ENCODE measurements around the gene PEX3.
"Not testable (repeated sequence)": the region's sequence is repeated elsewhere in the genome, so short reads cannot be mapped to it uniquely, and the experiment has no call there.

PEX3 gene

DNA sequence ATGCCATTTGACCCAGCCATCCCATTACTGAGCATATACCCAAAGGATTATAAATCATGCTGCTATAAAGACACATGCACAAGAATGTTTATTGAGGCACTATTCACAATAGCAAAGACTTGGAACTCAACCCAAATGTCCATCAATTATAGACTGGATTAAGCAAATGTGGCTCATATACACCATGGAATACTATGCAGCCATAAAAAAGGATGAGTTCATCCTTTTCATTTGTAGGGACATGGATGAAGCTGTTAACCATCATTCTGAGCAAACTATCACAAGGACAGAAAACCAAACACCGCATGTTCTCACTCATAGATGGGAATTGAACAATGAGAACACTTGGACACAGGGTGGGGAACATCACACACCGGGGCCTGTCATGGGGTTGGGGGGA lies 2.7 kb upstream of the PEX3 start:
- not testable (repeated sequence) for DNase-seq (ENCODE audit: low spot score)

DNA sequence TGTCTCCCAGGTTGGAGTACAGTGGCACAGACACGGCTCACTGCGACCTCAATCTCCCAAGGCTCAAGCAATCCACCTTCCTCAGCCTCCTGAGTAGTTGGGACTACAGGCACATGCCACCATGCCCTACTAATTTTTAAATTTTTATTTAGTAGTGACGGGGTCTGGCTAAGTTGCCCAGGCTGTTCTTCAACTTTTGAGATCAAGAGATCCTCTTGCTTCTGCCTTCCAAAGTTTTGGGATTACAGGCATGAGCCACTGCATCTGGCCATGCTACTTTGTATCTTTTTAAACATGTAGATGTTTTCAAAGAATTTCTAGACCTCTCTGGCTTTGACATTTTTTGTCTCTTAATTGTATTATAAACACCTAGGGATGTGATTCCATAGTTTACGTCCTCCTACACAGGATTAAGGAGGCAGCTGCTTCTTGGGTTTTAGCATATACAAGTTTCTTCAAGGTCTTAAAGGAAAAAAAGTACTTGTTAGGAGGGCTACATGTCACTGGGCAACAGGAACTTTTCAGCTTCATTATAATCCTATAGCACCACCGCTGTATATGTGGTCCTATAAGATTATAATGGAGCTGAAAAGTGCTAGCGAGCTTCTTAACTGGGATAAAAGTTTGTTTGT lies 1.4 kb upstream of the PEX3 start:
- DNase-seq (ENCODE audit: low spot score) = no peak

DNA sequence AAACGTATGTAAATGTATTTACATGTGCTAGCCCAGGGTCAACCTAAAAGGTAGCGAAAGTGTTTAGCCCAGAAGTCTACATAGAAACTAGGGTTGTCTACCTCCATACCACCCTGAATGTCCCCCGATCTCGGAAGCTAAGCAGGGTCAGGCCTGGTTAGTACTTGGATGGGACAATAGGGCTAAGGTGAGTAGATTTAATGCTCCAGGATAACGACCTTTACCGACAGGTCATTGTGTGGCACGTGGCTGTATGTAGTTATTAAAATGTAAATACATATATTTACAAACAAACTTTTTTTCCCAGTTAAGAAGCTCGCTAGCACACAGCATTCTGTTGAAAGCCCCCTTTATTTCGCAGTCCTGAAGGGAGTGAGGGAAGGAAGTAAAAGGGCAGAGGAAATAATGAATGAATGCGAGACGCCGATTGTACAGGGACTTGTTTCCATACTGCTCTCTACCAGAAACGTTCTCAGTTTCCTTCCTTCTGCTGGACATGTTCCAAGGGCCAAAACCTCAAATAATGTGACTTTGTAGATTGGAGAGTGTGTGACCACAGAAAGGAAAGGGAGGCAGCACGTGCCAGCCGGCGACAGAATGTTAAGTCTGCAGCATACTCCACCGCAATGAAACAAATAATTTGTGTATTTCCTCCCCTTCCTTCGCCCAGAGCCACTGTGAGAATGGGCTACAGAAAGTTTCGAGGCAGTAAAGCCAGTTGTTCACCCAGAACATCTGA lies 722 bp upstream of the PEX3 start:
- DNase-seq (ENCODE audit: low spot score) = peak; percentile 7

DNA sequence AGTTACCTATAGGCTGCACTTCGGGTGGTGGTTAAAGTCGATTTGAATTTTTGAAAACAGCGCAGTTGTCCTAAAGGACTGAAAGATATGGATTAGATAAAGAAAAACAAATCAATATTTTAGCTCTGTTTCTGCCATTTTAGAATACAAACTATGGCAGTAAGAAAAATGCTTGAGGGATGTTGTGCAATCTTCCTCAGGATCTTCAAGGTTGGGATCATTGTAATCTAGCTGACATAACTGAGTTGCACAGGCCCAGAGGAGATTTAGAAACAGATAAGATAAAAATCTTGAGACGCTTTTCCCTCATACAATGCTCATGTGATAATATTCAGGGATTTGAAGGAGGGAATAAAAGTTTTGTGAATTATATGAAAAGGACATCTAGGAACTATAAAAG lies 926 bp downstream of the PEX3 start:
- no peak for DNase-seq (ENCODE audit: low spot score)

DNA sequence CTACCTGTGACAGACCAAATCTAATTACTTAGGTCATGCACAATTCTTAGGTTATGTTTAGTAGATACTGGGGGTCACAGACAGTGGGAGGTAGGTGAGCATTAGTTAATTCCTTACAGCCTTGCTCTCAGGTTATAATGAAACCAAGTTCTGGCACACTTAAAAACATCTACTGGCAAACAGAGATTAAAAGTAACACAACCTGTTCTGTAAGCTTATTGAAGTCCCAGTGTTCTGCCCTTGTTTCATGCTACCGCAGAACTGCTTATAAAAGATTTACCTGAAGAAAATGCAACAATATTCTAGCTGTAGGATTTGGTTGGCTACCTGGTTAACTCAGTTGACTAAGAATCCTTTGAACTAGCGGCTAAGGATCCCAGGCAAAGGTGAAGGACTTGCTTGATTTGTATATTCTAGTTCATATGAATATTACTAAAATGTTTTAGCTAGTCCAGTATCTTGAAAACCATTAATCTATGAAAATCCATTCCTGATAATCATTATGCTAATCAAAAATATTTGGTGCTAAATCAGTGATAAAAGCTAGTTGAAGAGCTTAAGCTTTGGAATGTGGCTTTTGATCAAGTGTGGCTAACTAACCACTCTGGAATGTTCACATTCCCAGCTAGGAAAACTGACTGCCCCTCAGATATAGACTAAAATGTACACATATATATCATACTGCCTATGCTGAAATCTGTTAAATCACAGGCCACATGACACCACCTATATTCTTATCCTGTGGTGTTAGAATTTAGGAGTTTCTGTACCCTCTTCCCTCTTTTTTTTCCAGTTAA lies 7.2 kb downstream of the PEX3 start:
- DNase-seq (ENCODE audit: low spot score) = no peak

DNA sequence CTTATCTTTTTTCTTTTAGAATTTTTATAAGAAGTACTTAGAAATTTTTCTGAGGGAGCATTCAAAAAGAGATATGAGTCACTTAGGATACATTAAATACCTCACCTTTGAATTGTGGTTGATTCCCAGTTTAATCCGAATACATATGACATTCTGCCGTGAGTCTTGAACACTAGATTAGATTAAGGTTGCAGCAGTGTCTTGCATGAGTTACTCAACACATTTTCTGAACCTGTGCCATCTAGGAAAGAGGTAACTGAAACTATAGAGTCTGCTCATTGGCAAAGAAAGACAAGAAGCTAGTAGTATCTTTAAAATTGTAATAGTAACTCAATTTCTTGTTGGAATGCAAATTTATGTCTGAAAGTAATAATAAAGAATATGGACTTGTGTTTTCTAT lies 14.9 kb downstream of the PEX3 start:
- DNase-seq (ENCODE audit: low spot score) = no peak

DNA sequence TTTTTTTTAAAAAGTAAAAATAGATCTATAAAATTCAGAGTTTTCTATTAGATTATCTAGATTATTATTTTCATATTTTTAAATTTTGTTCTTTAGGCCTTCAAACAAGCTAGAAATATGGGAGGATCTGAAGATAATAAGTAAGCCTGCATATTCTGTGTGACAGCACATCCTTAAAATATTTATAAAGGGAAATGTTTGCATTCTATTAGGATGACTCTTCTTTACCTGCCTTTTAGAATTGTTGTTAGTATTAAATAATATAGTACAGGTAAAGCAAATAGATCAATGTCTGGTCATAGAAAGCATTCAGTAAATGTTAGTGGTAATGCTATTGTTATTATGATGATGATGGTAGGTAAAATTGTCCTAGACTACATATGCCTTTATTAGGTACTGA lies 17.4 kb downstream of the PEX3 start:
- no peak for DNase-seq (ENCODE audit: low spot score)

DNA sequence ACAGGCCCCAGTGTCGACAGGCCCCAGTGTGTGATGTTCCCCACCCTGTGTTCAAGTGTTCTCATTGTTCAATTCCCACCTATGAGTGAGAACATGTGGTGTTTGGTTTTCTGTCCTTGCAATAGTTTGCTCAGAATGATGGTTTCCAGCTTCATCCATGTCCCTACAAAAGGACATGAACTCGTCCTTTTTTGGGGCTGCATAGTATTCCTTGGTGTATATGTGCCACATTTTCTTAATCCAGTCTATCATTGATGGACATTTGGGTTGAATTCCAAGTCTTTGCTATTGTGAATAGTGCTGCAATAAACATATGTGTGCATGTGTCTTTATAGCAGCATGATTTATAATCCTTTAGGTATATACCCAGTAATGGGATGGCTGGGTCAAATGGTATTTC lies 18.2 kb downstream of the PEX3 start:
- DNase-seq (ENCODE audit: low spot score) = not testable (repeated sequence)

DNA sequence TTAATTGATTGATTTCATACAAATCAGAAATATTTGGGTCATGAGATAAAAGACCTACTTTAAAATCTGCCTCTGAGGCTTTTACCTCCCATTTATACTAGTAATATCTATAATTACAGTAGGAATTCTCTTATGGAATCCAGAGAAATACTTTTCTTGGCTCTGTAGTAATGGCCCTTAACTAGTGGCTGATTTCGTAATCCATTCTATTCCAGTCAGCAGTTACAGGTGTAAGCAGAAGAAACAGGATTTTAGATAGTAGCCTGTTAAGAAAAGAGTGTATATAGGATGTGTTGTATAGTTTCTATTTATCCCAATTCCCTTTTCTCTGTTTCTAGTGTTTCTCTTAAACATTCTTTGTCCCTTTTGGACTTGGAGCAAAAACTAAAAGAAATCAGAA lies 21.2 kb downstream of the PEX3 start:
- no peak for DNase-seq (ENCODE audit: low spot score)

DNA sequence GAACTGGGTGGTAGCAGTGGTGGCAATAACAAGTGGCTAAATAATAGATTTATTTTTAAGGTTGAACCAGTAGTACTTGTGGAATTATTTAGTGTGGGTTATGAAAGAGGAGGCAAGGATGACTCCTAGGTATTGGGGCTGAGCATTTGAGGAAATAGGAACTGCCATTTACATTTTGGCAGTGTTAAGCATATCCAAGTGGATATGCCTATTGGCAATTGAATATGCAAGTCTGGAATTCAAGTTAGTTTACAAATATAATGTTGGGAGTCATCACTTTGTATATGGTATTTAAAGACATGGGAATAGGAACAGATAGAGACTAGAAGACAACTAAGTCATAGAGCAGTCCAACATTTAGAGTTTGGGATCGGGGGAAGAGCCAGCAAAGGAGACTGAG lies 25.9 kb downstream of the PEX3 start:
- DNase-seq (ENCODE audit: low spot score) = no peak

DNA sequence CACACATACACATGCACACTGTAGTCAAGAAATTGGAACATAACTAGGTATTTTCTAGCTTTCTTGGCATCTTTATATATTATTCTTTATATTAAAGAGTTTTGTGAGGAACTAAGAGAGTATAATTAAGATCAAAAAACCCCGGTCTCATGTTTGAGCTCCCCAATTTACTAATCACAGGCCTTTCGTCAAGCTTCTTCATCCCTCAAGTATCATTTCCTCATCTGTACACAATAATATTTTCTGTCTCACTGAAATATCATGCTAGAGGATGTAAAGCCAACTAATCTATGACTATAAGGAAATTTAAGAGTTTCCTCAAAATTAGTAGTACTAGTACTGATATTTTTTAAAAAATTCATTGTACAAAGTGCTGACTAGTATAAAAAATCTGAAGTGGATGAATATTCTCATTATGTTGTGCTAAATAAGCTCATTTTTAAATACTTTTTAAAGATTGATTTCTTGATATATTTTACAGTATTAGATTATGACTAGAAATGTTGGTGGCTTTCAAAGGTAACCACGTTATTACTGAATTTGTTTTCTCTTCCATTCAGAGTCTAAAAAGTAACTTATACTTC lies 28.0 kb downstream of the PEX3 start:
- DNase-seq (ENCODE audit: low spot score) = no peak

DNA sequence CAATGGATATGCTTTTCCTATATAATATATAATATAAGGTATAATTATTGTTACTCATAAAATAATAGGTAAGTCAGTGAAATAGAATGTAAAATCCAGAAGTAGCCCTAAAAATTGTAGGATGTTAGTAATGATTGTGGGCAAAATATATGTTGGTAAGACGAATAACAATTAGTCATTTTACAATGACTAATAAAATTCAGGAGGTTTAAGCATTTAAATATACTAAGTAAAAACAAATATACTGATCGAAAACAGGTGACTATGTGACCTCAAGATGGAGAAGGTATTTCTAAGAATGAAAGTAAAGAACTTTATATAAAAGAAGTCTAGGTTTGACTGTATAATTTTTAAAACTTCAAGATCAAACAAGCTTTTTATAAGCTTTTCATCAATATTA lies 32.0 kb downstream of the PEX3 start:
- DNase-seq (ENCODE audit: low spot score) = no peak

DNA sequence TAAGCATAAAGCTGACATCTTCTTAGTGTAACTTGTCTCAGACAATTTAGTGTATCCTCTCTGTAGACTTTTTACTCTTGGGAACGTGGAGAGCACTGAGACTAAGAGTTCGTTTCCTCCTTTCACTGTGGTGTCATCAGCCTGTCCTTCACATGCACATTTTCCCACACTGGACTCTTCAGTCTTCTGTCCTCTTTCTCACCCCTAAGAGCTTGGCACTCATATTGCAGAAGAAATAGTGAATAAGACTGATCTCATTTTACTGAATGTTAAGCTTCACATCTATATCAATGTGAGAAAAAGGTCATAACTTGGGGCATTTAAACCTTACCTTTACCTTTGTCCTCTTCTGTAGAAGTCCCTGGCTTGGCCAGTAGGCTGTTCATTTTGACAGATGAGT lies 35.4 kb downstream of the PEX3 start:
- DNase-seq (ENCODE audit: low spot score) = no peak

DNA sequence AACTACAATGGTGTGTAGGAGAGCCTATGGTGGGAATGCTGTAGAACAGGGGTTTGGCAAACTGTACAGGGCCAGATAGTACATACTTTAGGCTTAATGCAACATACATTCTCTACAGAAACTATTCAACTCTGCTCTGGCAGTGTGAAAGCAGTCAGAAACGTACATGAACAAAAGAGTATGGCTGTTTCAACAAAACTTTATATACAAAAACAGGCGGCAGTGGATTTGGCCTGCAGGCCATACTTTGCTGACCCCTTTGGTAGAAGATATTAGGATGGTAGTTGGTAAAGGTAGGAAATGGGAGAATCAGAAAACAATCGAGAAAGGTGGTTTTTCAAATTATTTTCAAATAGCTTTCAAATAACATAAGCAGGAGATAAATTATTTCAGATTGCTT lies 36.1 kb downstream of the PEX3 start:
- DNase-seq (ENCODE audit: low spot score) = no peak

DNA sequence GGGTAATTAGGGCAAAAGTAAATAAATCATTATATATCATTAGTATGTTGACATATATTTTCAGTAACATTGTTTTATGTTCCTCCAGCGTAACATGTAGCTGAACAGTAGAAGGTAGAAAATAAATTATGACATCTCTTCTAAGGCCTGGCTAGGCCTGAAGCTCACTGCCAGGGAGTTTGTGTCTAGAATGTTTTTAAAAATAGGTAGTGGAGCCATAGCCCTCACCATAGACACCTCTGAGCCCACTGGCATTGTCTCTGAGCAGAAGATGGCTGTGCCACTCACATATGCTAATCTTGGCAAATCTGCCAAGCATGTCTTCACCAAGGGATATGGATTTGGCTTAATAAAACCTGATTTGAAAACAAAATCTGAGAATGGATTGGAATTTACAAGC lies 39.6 kb downstream of the PEX3 start:
- DNase-seq (ENCODE audit: low spot score) = no peak

DNA sequence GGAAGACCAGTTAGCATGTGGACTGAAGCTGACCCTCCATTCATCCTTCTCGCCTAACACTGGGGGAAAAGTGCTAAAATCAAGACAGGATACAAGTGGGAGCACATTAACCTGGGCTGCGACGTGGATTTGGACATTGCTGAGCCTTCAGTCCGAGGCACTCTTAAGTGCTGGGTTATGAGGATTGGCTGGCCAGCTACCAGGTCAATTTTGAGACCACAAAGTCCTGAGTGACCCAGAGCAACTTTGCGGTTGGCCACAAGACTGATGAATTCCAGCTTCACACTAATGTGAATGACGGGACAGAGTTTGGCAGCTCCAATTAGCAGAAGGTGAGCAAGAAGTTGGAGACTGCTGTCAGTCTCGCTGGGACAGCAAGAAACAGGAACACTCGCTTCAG lies 40.2 kb downstream of the PEX3 start:
- DNase-seq (ENCODE audit: low spot score) = no peak

DNA sequence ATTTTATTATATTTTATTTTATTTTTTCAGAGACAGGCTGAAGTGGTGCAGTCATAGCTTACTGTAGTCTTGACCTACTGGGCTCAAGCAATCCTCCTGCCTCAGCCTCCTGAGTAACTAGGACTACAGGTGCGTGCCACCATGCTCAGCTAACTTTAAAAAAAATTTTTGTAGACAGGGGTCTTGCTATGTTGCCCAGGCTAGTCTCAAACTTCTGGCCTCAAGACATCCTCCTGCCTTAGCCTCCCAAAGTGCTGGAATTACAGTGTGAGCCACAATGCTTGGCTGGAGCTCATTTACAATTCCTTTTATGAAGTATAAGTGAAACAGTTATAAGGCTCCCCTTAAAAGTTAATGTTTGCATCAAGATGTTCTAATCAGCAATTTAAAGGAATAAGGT lies 46.4 kb downstream of the PEX3 start:
- no peak for DNase-seq (ENCODE audit: low spot score)

DNA sequence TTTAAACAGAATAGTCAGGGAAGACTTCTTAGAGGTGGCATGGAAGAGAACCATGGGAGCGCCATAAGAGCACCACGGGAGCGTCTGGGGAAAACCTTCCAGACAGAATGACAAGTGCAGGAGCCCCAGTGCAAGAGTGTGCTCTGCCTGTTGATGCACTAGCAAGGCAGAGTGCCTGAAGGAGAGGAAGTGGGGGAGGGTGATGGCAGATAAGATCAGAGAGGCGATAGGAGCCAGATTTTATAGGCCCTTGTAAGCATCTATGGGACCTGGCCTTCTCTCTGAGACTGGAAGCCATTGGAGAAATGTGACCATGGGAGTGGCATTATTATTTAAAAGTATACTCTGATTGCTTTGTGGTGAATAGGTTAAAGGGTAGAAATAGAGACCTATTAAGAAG lies 47.8 kb downstream of the PEX3 start:
- no peak for DNase-seq (ENCODE audit: low spot score)

DNA sequence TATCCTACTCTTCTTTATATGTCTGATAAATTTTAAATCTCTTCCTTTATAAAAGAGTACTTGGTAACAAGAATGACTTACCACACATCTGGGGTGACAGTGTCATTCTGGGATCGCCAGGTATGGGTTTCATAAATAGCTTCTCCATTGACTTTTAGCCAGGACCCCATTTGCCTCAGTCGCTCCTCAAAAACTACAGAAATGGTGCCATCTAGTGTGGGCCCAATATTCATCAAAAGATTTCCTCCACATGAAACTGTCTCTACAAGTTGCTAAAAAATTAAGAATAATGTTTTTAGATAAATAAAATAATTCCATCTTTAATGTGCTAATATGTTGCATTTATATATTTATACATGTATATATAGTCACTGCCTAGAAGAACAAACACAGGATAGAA lies 51.2 kb downstream of the PEX3 start:
- DNase-seq (ENCODE audit: low spot score) = no peak

DNA sequence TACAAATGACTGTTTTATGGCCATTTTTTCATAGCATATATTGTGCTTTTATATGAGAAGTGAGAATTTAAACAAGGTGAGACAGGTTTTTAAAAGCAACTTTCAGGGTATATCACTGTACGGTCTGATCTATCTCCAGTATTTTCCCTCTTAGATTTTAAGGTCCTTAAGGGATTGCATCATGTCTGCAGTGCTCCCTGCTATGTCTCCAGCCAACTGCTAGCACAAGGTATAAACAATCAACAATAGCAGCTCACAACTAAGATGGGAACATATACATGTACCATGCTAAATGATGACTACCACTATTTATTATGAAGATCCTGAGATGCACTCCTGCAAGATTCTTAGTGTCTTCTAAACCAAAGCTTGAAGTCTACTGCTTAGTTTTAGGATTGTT lies 53.8 kb downstream of the PEX3 start:
- DNase-seq (ENCODE audit: low spot score) = no peak

DNA sequence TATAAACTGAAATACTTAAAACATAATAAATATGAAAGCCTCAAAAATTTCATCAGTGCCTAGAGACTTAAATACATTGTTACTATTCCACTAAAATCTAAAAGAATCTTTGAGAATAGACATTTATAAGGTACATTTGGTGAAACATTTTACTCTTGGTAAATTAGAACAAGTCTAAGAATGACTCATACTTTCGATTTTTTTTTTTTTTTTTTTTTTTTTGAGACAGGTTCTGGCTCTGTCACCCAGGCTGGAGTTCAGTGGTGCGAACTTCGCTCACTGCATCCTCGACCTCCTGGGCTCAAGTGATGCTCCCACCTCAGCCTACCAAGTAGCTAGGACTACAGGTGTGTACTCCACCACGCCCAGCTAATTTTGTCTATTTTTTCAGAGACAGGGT lies 54.5 kb downstream of the PEX3 start:
- no peak for DNase-seq (ENCODE audit: low spot score)

DNA sequence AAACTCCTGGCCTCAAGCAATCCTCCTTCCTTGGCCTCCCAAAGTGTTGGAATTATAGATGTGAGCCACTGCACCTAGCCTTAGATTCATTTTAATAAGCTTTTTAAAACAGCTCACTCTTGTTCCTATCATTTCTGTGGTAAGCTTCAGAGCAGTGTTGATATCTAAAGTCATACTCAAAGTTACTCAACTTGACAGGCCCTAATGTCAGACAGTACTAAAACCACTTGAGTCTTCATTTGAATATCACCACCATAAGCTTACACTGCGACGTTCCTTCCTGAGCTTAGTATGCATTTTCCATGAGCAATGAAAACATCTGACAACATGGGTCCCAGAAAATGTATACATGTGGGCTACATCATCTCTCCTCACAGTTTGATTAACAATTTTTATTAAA lies 54.9 kb downstream of the PEX3 start:
- no peak for DNase-seq (ENCODE audit: low spot score)

DNA sequence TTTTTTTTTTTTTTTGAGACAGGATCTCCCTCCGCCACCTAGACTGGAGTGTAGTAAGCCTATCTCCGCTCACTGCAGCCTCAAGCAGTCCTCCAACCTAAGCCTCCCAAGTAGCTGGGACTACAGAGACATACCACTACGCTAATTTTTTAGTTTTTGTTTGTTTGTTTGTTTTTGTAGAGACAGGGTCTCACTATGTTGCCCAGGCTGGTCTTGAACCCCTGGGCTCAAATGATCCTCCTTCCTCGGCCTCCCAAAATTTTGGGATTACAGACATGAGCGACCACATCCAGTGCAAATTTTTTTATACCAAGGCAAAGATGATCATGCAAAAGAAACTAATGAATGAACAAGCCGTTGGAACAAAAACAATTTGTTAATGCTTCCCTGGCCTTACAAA lies 55.6 kb downstream of the PEX3 start:
- no peak for DNase-seq (ENCODE audit: low spot score)

All from COLO829 (cell line).